Mesodermal cell (in vitro differentiated cells): ENCODE results near the gene HOXB13.
A peak's percentile ranks its signal among the peaks of the same experiment; 100 is the strongest.

Experiments used
- H3K27ac ChIP-seq: 2 replicates; pipeline ENCODE4 v1.7.0; 2013; ENCODE audit warnings: mild to moderate bottlenecking, low read depth, low read length, moderate library complexity; ENCODE audit not compliant: severe bottlenecking
- H3K36me3 ChIP-seq: 2 replicates; pipeline ENCODE4 v1.7.1; 2013; ENCODE audit warnings: mild to moderate bottlenecking, low read length, moderate library complexity; ENCODE audit not compliant: control insufficient read depth, insufficient read depth
- H3K4me1 ChIP-seq: one replicate; pipeline ENCODE4 v1.7.1; 2013; ENCODE audit warnings: mild to moderate bottlenecking, low read length; ENCODE audit not compliant: insufficient read depth, control insufficient read depth, poor library complexity, severe bottlenecking
- H3K4me3 ChIP-seq: 2 replicates; pipeline ENCODE4 v1.7.0; 2013; ENCODE audit warnings: low read length, control low read depth, mild to moderate bottlenecking; ENCODE audit not compliant: insufficient read depth, poor library complexity, severe bottlenecking; ENCODE audit errors: extremely low read depth
- H3K9me3 ChIP-seq: 2 replicates; pipeline ENCODE4 v1.7.1; 2013; ENCODE audit warnings: mild to moderate bottlenecking, low read length, moderate library complexity; ENCODE audit not compliant: control insufficient read depth
- WGBS, 2 experiments: methylation state at CpG; one replicate each; pipeline ENCODE4 v1.1.5; 2013; ENCODE audit warnings: missing lambda C conversion rate in 2 of 2; ENCODE audit not compliant: insufficient coverage in 2 of 2; 5-methylcytosine and 5-hydroxymethylcytosine counted together

The HOXB13 gene

DNA sequence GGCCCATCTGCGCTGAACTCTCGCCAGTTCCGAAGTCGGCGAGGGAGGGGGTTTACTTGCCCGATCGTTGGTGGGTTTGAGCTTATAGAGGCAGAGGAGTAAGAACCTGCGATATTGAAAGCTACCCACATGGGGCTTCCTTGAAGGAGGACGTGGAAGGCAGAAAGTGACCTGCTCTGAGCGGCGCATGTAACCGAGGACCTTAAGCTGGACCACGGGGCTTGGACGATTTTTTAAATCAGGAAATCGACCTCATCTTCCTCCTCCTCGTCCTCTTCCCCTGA lies 3.6 kb downstream of the HOXB13 start:
- 27% methylated on average over 7 to 8 of the region's 16 CpGs for WGBS, 2 experiments

GRCh38 chr17:48724251-48725003 lies 4.1 kb downstream of the HOXB13 start:
- no peak overlapping the region for H3K27ac ChIP-seq
- WGBS, 2 experiments = 8 to 27% methylated on average over 7 to 23 of the region's 32 CpGs
- no peaks in the 10 kb centered on the region for H3K9me3 ChIP-seq
- no peak overlapping the region for H3K4me3 ChIP-seq
- H3K36me3 ChIP-seq = no peaks in the 10 kb centered on the region
- peaks cover 26% of the 10 kb centered on the region for H3K4me1 ChIP-seq

More for the DNA sequence above, 3.6 kb downstream of the HOXB13 start:
- no peak overlapping the region for H3K27ac ChIP-seq
- H3K9me3 ChIP-seq = no peaks in the 10 kb centered on the region
- no peak overlapping the region for H3K4me3 ChIP-seq
- H3K4me1 ChIP-seq = peaks cover 24% of the 10 kb centered on the region
- H3K36me3 ChIP-seq = no peaks in the 10 kb centered on the region

DNA sequence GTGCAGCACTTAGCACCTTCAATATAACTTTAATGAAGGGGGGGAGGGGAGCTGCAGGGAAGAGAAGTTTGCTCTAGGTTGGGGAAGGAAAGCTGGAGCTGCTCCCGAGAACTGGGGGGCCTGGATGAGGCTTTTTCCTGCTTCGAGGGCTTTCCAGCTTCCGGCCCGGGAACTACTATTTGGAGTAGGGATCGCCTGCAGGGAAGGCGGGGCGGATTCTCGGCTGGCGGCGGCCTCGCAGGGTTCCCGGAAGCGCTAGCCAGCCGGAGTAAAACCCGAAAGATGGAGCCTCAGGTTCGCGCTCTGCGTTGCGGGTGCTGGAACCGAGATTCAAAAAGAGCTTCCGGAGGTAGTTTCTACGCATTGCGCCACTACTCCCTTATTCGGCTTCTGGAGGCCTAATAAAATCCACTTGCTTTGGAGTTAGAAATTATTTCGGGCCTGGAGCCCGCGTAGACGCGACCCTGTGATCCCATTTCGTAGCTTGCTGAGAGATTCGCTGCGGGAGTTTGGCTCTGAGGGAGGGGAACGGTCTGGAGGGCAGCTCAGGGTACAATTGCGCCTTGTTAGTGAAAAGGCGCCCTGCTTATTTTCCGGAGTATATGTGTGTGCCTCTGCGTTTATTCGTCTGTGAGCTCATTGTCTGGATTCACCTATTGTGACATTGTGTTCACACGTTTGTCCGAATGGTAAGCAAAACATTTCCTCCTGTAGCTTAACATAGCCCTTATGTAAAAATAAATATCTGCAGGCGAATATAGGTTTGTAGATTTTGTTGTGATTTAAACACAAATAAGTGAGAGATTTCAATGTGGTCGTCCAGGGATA lies 4.9 kb downstream of the HOXB13 start:
- 2 to 4% methylated on average over 35 to 37 of the region's 42 CpGs for WGBS, 2 experiments
- peak overlapping the region; percentile 30 for H3K4me3 ChIP-seq
- no peaks in the 10 kb centered on the region for H3K36me3 ChIP-seq
- no peak overlapping the region for H3K27ac ChIP-seq
- H3K4me1 ChIP-seq = peaks cover 24% of the 10 kb centered on the region
- H3K9me3 ChIP-seq = no peaks in the 10 kb centered on the region

DNA sequence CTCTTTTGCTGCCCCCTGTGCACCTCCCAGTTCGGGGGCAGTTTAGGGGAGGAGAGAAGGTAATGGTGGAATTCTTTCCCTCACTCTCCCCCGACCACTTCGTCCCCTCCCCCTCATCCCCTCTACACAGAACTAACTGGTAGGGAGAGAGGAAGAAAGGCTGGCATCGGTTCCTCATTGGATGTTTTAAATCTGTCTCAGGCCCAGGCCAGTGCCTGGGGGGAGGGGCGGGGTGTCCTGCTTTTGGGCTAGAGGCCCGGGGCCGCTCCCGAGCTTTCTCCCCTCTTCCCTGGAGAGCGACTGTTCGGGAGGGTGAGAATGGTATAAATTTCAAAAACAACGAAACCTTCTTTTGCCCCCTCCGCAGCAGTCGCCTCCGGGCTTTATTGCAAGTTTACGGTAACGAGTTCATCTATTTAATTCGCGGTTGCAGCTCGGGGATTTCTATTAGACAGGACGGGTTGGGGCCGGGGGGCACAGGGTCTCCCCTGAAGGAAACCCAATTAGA lies 5.6 kb downstream of the HOXB13 start, which contains the start of gene PRAC2:
PRAC2 (plus strand) TSS at position 271 of the 508 bp plus-strand sequence. CDS start 1,226 bp downstream, outside the sequence.
- Histone ChIP-seq H3K9me3 (no peaks in the 10 kb centered on the region), H3K36me3 (no peaks in the 10 kb centered on the region), H3K27ac (no peak within 1 kb of the TSS), H3K4me1 (peaks cover 24% of the 10 kb centered on the region), H3K4me3 (peak within 1 kb of the TSS; percentile 30)
- WGBS, 2 experiments = 3 to 6% methylated on average over 7 to 8 of the region's 21 CpGs

DNA sequence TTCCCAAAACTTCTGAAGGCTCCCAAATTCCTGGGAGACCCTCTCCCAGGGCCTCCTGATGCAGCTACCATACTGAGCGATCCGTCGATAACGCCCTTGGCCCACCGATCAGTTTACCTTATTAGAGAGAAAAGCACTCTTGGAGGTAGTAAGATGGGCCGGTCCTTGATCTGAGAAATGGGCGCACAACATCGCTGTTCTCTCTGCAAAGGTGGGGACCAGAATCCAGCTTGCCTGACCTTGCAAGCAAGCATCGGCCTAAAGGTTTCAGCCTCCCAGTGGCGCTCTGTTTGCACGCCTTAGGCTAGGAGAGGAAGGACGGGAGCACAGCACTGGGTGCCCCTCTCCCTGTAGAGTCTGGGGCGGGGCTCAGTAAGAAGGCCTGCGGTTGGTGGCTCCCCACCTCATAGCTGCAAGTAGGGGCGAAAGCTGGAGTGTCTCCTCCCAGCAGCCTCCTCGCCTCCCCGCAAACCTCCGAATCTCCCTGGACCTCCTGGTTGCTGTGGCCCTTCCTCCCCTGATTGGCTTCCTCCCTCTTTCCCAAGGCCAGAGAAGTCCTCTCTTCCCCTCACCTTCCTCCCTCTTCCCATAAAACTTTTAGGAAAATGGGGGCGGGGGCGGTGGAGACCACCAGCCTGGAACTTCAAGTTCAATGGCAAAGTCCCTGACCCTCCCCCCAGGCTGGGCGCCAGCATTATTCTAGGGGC lies 6.2 kb downstream of the HOXB13 start, which contains the start of gene PRAC1:
PRAC1 (minus strand) TSS at position 318 of the 707 bp plus-strand sequence; CDS start at position 192, 126 bp downstream.
- Histone ChIP-seq H3K9me3 (no peaks in the 10 kb centered on the region), H3K36me3 (no peaks in the 10 kb centered on the region), H3K4me3 (peak within 1 kb of the TSS; percentile 30), H3K4me1 (peaks cover 24% of the 10 kb centered on the region), H3K27ac (no peak within 1 kb of the TSS)
- WGBS, 2 experiments = 42 to 44% methylated on average over 11 to 20 of the region's 21 CpGs

DNA sequence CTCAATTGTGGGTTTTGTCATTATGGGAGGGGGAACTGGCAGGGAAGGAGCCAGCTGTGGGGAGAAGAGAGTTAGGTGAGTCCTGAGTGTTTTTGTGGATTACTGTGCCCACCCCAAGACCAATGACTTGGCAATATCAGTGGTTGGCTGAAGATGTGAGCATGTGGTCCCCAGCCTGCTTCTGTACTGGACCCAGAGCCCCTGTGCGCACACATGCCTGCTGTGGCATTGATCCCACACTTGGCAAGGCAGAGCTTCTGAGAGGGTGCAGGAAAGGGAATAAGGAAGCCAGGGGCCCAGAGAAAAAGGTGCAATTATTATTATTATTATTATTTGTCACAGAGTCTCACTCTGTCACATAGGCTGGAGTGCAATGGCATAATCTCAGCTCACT lies 7.5 kb downstream of the HOXB13 start:
- Histone ChIP-seq H3K36me3 (no peaks in the 10 kb centered on the region), H3K9me3 (no peaks in the 10 kb centered on the region), H3K27ac (no peak overlapping the region), H3K4me3 (no peak overlapping the region), H3K4me1 (peaks cover 24% of the 10 kb centered on the region)
- 80 to 100% methylated on average over 1 of the region's 1 CpG for WGBS, 2 experiments

DNA sequence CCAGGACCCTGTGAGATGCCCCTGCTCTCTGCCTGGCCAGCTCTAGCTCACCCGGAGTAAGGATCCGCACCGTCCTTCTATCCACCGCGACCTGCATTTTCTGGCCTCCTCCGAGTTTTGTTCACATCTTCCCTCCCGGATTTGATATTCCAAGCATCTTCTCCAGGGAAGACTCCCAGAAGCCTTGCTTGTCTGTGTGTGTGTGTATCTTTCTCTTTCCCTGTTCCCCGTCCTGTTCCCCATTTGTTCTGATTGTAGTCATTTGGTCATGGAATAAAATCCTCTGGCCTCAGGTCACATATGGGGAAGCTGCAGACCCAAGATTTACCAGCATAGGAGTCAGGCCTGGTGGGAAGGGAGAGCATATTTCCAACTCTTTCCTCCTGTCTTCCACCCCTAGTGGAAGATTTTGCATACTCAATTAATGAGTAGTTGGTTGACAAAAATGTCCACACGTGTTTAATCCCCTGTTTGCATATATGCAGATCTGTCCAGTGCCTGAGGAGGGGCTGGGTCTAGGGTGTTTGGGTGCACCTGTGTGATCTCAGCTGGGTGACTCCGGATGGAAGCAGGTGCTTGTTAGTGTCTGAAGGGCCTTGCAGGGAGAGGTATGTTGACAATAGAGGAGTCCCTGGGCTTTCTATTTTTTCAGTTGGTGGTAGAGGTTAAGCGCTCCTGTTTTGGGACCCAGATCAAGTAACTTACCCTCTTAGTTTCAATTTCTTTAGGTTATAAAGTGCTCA lies 8.1 kb downstream of the HOXB13 start:
- Histone ChIP-seq H3K4me3 (no peak overlapping the region), H3K9me3 (no peaks in the 10 kb centered on the region), H3K36me3 (no peaks in the 10 kb centered on the region), H3K4me1 (peaks cover 24% of the 10 kb centered on the region), H3K27ac (no peak overlapping the region)
- 21% methylated on average over 10 of the region's 11 CpGs; no CpG with 5 or more reads in 1 of the 2 experiments for WGBS, 2 experiments

- Histone ChIP-seq H3K4me1 (peaks cover 22% of the 10 kb centered on the region), H3K36me3 (no peaks in the 10 kb centered on the region), H3K9me3 (no peaks in the 10 kb centered on the region), H3K27ac (no peak overlapping the region), H3K4me3 (peak overlapping the region; percentile 35)
- WGBS, 2 experiments = 12 to 15% methylated on average over 24 of the region's 37 CpGs
Measured at GRCh38 chr17:48719642-48720265, 8.8 kb downstream of the HOXB13 start.

DNA sequence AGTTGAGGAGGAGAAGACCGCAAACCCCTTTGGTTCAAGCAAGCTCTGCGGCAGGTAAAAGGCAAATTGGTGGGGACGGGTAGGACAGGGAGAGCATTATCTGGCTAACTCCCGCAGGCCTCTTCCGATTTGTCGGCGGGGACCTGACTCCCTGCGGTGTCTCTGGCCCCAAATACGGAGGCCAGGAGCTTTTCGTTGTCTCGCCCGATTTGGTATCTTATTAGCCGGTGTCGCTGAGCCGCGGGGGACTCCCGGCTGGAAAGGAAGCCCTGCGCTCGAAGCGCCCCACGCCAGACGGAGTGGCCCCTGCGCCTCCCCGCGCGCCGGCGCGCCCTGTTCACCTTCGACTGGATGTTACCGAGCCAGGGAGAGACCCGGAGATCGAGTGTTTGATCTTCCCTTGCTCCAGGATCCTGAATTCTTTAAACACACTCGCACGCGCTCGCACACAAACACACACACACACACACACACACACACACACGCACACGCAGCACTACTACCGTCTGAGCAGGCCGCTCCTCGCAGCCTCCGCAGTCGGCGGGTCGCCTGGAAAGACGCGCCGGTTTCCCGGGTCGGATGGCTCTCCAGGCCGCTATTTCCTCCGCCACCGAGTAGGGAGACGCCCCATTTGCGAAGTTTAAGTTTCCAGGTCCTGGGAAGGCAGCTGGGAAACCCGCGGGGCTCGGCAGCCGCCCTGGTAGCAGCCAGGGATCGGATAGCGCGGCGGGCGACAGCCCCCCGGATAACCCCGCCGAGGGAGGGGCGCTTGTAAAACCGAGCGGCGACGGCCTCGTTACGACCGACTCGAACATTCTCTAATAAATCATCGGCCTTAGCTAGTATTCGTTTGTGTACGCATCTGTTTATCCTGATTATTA lies 9.5 kb downstream of the HOXB13 start:
- Histone ChIP-seq H3K4me3 (peak overlapping the region; percentile 35), H3K36me3 (no peaks in the 10 kb centered on the region), H3K4me1 (peaks cover 22% of the 10 kb centered on the region), H3K27ac (no peak overlapping the region), H3K9me3 (no peaks in the 10 kb centered on the region)
- 1% methylated on average over 72 of the region's 80 CpGs for WGBS, 2 experiments
